Endothelial cell of umbilical vein (primary cell): ENCODE measurements around the gene TMEM150C. TPM values are rescaled to one million over a fixed set of nuclear protein-coding genes. Genes with fewer than 3 reads are reported as not detected.

Experiments
- Bru-seq: library from RNA; stranded (reverse); fragments of 400-500 nt; gene quantifications from one replicate; lab custom pipeline; 2021; lab: Mats Ljungman, UMichigan
- BruChase-seq, 2 experiments: library from RNA; stranded (reverse); fragments of 400-500 nt; gene quantifications; one replicate each; lab custom pipeline; 2021; lab: Mats Ljungman, UMichigan
- BruUV-seq: library from RNA; stranded (reverse); fragments of 400-500 nt; replicated peaks from 2 replicates; lab custom pipeline; 2021; lab: Mats Ljungman, UMichigan
- CTCF ChIA-PET: fragments of 300-600, 350-600 bp; sonication (Branson Sonifier 250); formaldehyde crosslinking; loops from one replicate; lab custom pipeline; 2021; ENCODE audit warnings: antibody characterized with exemption, inconsistent platforms; lab: Charles Lee
- POLR2A ChIA-PET: fragments of 300-600, 350-600 bp; sonication (Branson Sonifier 250); formaldehyde crosslinking; loops from one replicate; lab custom pipeline; 2021; ENCODE audit warnings: antibody characterized with exemption, inconsistent platforms; lab: Charles Lee
- DNase-seq: peaks from one replicate; pipeline ENCODE4 v3.0.0-alpha.2; 2011; ENCODE audit warnings: low read depth, low spot score
- FAIRE-seq: peaks from 2 replicates; lab custom pipeline; 2011; peaks lifted over from hg19 to GRCh38; lab: Jason Lieb, UNC
- H2AFZ ChIP-seq: 2 replicates; pipeline ENCODE4 v1.6.0; 2012; ENCODE audit warnings: low read depth, low read length, control low read depth, inconsistent platforms
- H3K27ac ChIP-seq: 2 replicates; pipeline ENCODE4 v1.5.1; 2011; ENCODE audit warnings: low read depth, mild to moderate bottlenecking, control low read depth, low read length, moderate library complexity; ENCODE audit not compliant: insufficient read depth
- H3K27me3 ChIP-seq, 2 experiments: 2 replicates each; pipeline versions ENCODE4 v1.6.0 to v1.6.1; 2011; ENCODE audit warnings: low read length in 2 of 2, mixed read lengths in 1 of 2; ENCODE audit not compliant: control insufficient read depth in 2 of 2, insufficient read depth in 2 of 2
- H3K36me3 ChIP-seq, 2 experiments: 2 replicates in 1 of 2; 3 replicates in 1 of 2; pipeline ENCODE4 v1.5.1; 2011; ENCODE audit warnings: low read length in 2 of 2, mild to moderate bottlenecking in 1 of 2, moderate library complexity in 1 of 2; ENCODE audit not compliant: control insufficient read depth in 2 of 2, insufficient read depth in 2 of 2; ENCODE audit errors: extremely low read depth in 1 of 2
- H3K4me1 ChIP-seq: 3 replicates; pipeline ENCODE4 v1.5.1; 2011; ENCODE audit warnings: mild to moderate bottlenecking, low read length; ENCODE audit not compliant: control insufficient read depth, insufficient read depth; ENCODE audit errors: extremely low read depth
- H3K4me2 ChIP-seq: 2 replicates; pipeline ENCODE4 v1.6.1; 2011; ENCODE audit warnings: low read length, control low read depth, mixed read lengths; ENCODE audit not compliant: insufficient read depth
- H3K4me3 ChIP-seq, 3 experiments: fragments of 200-600 bp in 1 of 3; sonication (generic), shearing (Covaris generic) in 1 of 3; replicated peaks in 1 of 3; 2 replicates each; pipeline ENCODE4 v1.5.1; 2011 to 2016; ENCODE audit warnings: control low read depth in 3 of 3, low read length in 3 of 3, mild to moderate bottlenecking in 2 of 3, inconsistent platforms in 1 of 3, low read depth in 1 of 3, moderate library complexity in 1 of 3; ENCODE audit not compliant: insufficient read depth in 1 of 3
- H3K79me2 ChIP-seq: 2 replicates; pipeline ENCODE4 v1.6.0; 2012; ENCODE audit warnings: low read length, inconsistent platforms; ENCODE audit not compliant: control insufficient read depth, insufficient read depth
- H3K9ac ChIP-seq: replicated peaks from 2 replicates; pipeline ENCODE3; 2011; ENCODE audit warnings: low read length, control low read depth; ENCODE audit not compliant: insufficient read depth; ENCODE audit errors: extremely low read depth
- H3K9me1 ChIP-seq: replicated peaks from 3 replicates; pipeline ENCODE4 v1.6.0; 2011; ENCODE audit warnings: mild to moderate bottlenecking, low read length; ENCODE audit not compliant: control insufficient read depth, insufficient read depth; ENCODE audit errors: extremely low read depth
- H3K9me3 ChIP-seq: replicated peaks from 2 replicates; pipeline ENCODE4 v1.5.1; 2012; ENCODE audit warnings: low read length, inconsistent platforms; ENCODE audit not compliant: control insufficient read depth, insufficient read depth
- H4K20me1 ChIP-seq: replicated peaks from 2 replicates; pipeline ENCODE3; 2011; ENCODE audit warnings: mild to moderate bottlenecking, low read length; ENCODE audit not compliant: control insufficient read depth, insufficient read depth; ENCODE audit errors: extremely low read depth
- CTCF ChIP-seq, 2 donors: IDR thresholded peaks; 1 replicate in 1 of 2; 2 replicates in 1 of 2; pipeline ENCODE4 v1.5.1; 2011; ENCODE audit warnings: low read length in 2 of 2, mild to moderate bottlenecking in 2 of 2, moderate library complexity in 2 of 2, control low read depth in 1 of 2, inconsistent platforms in 1 of 2, low read depth in 1 of 2; ENCODE audit not compliant: insufficient read depth in 1 of 2; ENCODE audit errors: extremely low read depth in 1 of 2
- FOS ChIP-seq: IDR thresholded peaks from 2 replicates; pipeline ENCODE4 v1.6.1; 2011; ENCODE audit warnings: mild to moderate bottlenecking, low read length, moderate library complexity, borderline replicate concordance; ENCODE audit not compliant: insufficient read depth
- JUN ChIP-seq: IDR thresholded peaks from 2 replicates; pipeline ENCODE4 v1.6.1; 2011; ENCODE audit warnings: borderline replicate concordance, low read depth; ENCODE audit not compliant: insufficient read length, insufficient read depth
- MYC ChIP-seq: IDR thresholded peaks from one replicate; pipeline ENCODE4 v1.6.1; 2011; ENCODE audit warnings: mild to moderate bottlenecking, low read depth, low read length
- dilution Hi-C: fragments of 300-500 bp; cut with MboI; formaldehyde crosslinking; loops from one replicate; pipeline ENCODE4 v1.15.0; 2019; ENCODE audit warnings: low sequenced_read_pairs; ENCODE audit not compliant: extremely low pct_ligation_motif_present
- intact Hi-C: fragments of 100-400 bp; cut with micrococcal nuclease; formaldehyde crosslinking; loops from one replicate; pipeline ENCODE4 v1.10.0; 2022
- long read RNA-seq: library from polyadenylated mRNA; stranded (forward); transcript quantifications from one replicate; pipeline ENCODE4 v2.0.0, GENCODE V29; 2021
- polyA minus RNA-seq, 3 experiments: library from RNA; depleted of rRNA, polyadenylated mRNA; stranded (reverse); fragments of >200 nt; gene quantifications; 1 replicate in 1 of 3; 2 replicates in 2 of 3; pipeline ENCODE4 v1.2.3, GENCODE V29; 2011
- polyA plus RNA-seq, 4 experiments: library from polyadenylated mRNA; depleted of rRNA in 3 of 4; stranded (reverse) in 3 of 4; unstranded in 1 of 4; fragments of >200 nt; gene quantifications; 2 replicates each; pipeline versions ENCODE4 v1.2.1 to v1.2.3, GENCODE V29; 2011 to 2012; ENCODE audit warnings: missing spikeins in 1 of 4
- total RNA-seq: library from RNA; stranded (reverse); gene quantifications from 2 replicates; pipeline ENCODE4 v1.2.3, GENCODE V29; 2021

The TMEM150C gene
- total RNA-seq: 6.5 and 6.6 TPM in 2 replicates
- 3.8 and 4.1 TPM in 2 replicates for polyA plus RNA-seq
- polyA plus RNA-seq (2011; cell fraction: cytosol; rRNA removed): 3.6 and 4.8 TPM in 2 replicates
- 2.7 and 3.0 TPM in 2 replicates for polyA plus RNA-seq (2011; cell fraction: nucleus; rRNA removed)
- polyA plus RNA-seq (2012): 4.1 TPM in 2 replicates
- polyA minus RNA-seq: 8.5 and 8.9 TPM in 2 replicates
- polyA minus RNA-seq (2011; cell fraction: cytosol; rRNA and poly(A)+ RNA removed): not detected
- 2.1 and 3.4 TPM in 2 replicates for polyA minus RNA-seq (2011; cell fraction: nucleus; rRNA and poly(A)+ RNA removed)
- Bru-seq, nascent RNA: percentile 49 among the genes with signal in this experiment
- percentile 40 among the genes with signal in this experiment for BruChase-seq, experiment 1, labeled RNA remaining after a 6-hour chase
- percentile 46 among the genes with signal in this experiment for BruChase-seq, experiment 2, labeled RNA remaining after a 2-hour chase
- long read RNA-seq, partial matches to known transcripts: 0 of 7 reads
- long read RNA-seq, other reads (novel, unspliced or antisense): 4 of 7 reads

- ChIA-PET CTCF (interaction anchor here (2.3 kb wide), 1 partner anchor 177 kb away, joined by 10 read pairs; no protein-coding TSS in a partner anchor), POLR2A (no interaction called here)
- peak; percentile 75 for FAIRE-seq
- no peak for TF ChIP-seq MYC
- no peak for TF ChIP-seq FOS
- no peak for TF ChIP-seq JUN
- TF ChIP-seq CTCF (IDR thresholded peaks at IDR 0.05; ENCODE audit: extremely low read depth in 1 of 2, insufficient read depth in 1 of 2, low read depth in 1 of 2, low read length in 2 of 2): no peak
- dilution Hi-C loops: no loop called here
- Histone ChIP-seq H3K4me3 (peak within 1 kb of the TSS; percentile 58 to 81 (median 75)), H3K9ac (no peak within 1 kb of the TSS), H3K27ac (no peak within 1 kb of the TSS), H3K9me1 (no peaks in the 10 kb centered on the region), H3K36me3 (no peaks in the 10 kb centered on the region), H2AFZ (peak within 1 kb of the TSS; percentile 96), H3K79me2 (no peaks in the 10 kb centered on the region), H3K4me1 (peaks cover 4% of the 10 kb centered on the region), H3K4me2 (peak within 1 kb of the TSS; percentile 87), H4K20me1 (no peaks in the 10 kb centered on the region), H3K9me3 (no peaks in the 10 kb centered on the region), H3K27me3 (peaks cover 0 to 10% of the 10 kb centered on the region in 2 experiments)
- BruUV-seq: no TSS peak
- intact Hi-C loops: loop anchor here (1.0 to 2.0 kb wide), 3 partner anchors 45 to 177 kb away; no protein-coding TSS in a partner anchor
- DNase-seq: peak; percentile 26
Measured at GRCh38 chr4:82561786-82562563, at the start of gene TMEM150C. TSS of gene TMEM150C (minus strand) at chr4:82561988. CDS start at chr4:82504657, 57,331 bp downstream.
